HepG2 (cell line): Measurements from ENCODE around the gene USP7. TPM values are rescaled to one million over a fixed set of nuclear protein-coding genes. Genes with fewer than 3 reads are reported as not detected.
A peak's percentile ranks its signal among the peaks of the same experiment; 100 is the strongest.

Experiments used
- AKAP8 ChIP-seq: sonication (generic); formaldehyde crosslinking; IDR thresholded peaks from 2 replicates; pipeline ENCODE4 v1.5.1; 2020; ENCODE audit warnings: mild to moderate bottlenecking, missing genetic modification reagents
- ARNT ChIP-seq: fragments of 450-650 bp; IDR thresholded peaks from 2 replicates; pipeline ENCODE4 v1.6.1; 2017
- ETV6 ChIP-seq: sonication (generic); formaldehyde crosslinking; conservative IDR thresholded peaks from 2 replicates; pipeline ENCODE4 v1.4.0; 2020; ENCODE audit warnings: missing genetic modification reagents
- EZH2 ChIP-seq: conservative IDR thresholded peaks from 2 replicates; pipeline ENCODE4 v1.6.1; 2012; ENCODE audit warnings: mild to moderate bottlenecking, low read depth, low read length, moderate library complexity
- FLYWCH1 ChIP-seq: sonication (generic); formaldehyde crosslinking; IDR thresholded peaks from 2 replicates; pipeline ENCODE4 v1.8.1; 2023; ENCODE audit warnings: mild to moderate bottlenecking, missing genetic modification reagents
- HMG20A ChIP-seq: IDR thresholded peaks from 2 replicates; pipeline ENCODE4 v1.6.1; 2016; ENCODE audit warnings: borderline replicate concordance
- JUNB ChIP-seq: sonication (generic); formaldehyde crosslinking; IDR thresholded peaks from 2 replicates; pipeline ENCODE4 v1.8.0; 2022; ENCODE audit warnings: missing genetic modification reagents, mild to moderate bottlenecking, borderline replicate concordance
- JUND ChIP-seq: sonication (generic); formaldehyde crosslinking; IDR thresholded peaks from 2 replicates; pipeline ENCODE4 v1.8.0; 2022; ENCODE audit warnings: mild to moderate bottlenecking, missing genetic modification reagents
- MTA3 ChIP-seq: sonication (generic); formaldehyde crosslinking; IDR thresholded peaks from 2 replicates; pipeline ENCODE4 v1.4.0; 2020; ENCODE audit warnings: missing genetic modification reagents
- NFKB2 ChIP-seq: sonication (generic); formaldehyde crosslinking; IDR thresholded peaks from 2 replicates; pipeline ENCODE4 v1.4.0; 2020; ENCODE audit warnings: missing genetic modification reagents, borderline replicate concordance
- POGK ChIP-seq: sonication (generic); formaldehyde crosslinking; conservative IDR thresholded peaks from 2 replicates; pipeline ENCODE4 v1.8.0; 2022; ENCODE audit warnings: mild to moderate bottlenecking, moderate library complexity, missing genetic modification reagents
- RXRB ChIP-seq: IDR thresholded peaks from 2 replicates; pipeline ENCODE4 v1.6.1; 2016; ENCODE audit warnings: borderline replicate concordance, missing genetic modification reagents, missing compliant biosample characterization
- SIX4 ChIP-seq: sonication (generic); formaldehyde crosslinking; IDR thresholded peaks from 2 replicates; pipeline ENCODE4 v1.4.0; 2020; ENCODE audit warnings: missing genetic modification reagents
- SMYD3 ChIP-seq: sonication (generic); formaldehyde crosslinking; IDR thresholded peaks from 2 replicates; pipeline ENCODE4 v1.8.1; 2023; ENCODE audit warnings: mild to moderate bottlenecking, missing genetic modification reagents
- SOX5 ChIP-seq: IDR thresholded peaks from 2 replicates; pipeline ENCODE4 v1.6.1; 2016; ENCODE audit warnings: borderline replicate concordance
- TRIM24 ChIP-seq: sonication (generic); formaldehyde crosslinking; IDR thresholded peaks from 2 replicates; pipeline ENCODE4 v1.8.0; 2022; ENCODE audit warnings: mild to moderate bottlenecking, missing genetic modification reagents
- ZNF282 ChIP-seq: fragments of 450-650 bp; IDR thresholded peaks from 2 replicates; pipeline ENCODE4 v1.6.1; 2018; ENCODE audit not compliant: partially characterized antibody
- ZNF484 ChIP-seq: sonication (generic); formaldehyde crosslinking; IDR thresholded peaks from 2 replicates; pipeline ENCODE4 v1.5.1; 2020; ENCODE audit warnings: mild to moderate bottlenecking, low read depth, missing genetic modification reagents, borderline replicate concordance
- ZNF672 ChIP-seq: sonication (generic); formaldehyde crosslinking; IDR thresholded peaks from 2 replicates; pipeline ENCODE4 v1.8.1; 2022; ENCODE audit warnings: missing genetic modification reagents
- ZNF772 ChIP-seq: sonication (generic); formaldehyde crosslinking; IDR thresholded peaks from 2 replicates; pipeline ENCODE4 v1.5.0; 2020; ENCODE audit warnings: mild to moderate bottlenecking, missing genetic modification reagents
- ZNF879 ChIP-seq: sonication (generic); formaldehyde crosslinking; IDR thresholded peaks from 2 replicates; pipeline ENCODE4 v1.8.1; 2023; ENCODE audit warnings: missing genetic modification reagents
- ZSCAN9 ChIP-seq: IDR thresholded peaks from 2 replicates; pipeline ENCODE4 v1.6.1; 2016; ENCODE audit warnings: borderline replicate concordance
- polyA plus RNA-seq, 8 experiments: library from polyadenylated mRNA; depleted of rRNA in 3 of 8; stranded (reverse) in 7 of 8; unstranded in 1 of 8; fragments of >200 nt; fragmentation: Illumina TruSeq in 4 of 8; extraction: Trizol in 4 of 8; gene quantifications; 2 replicates each; pipeline versions ENCODE4 v1.2.1 to v1.2.3, GENCODE V29; 2011 to 2016; ENCODE audit warnings: low read depth in 4 of 8, missing spikeins in 1 of 8, mixed read lengths in 1 of 8; ENCODE audit not compliant: insufficient read depth in 1 of 8
- total RNA-seq, 5 experiments: library from RNA; depleted of rRNA; stranded (reverse); fragments of >200 nt; fragmentation: Illumina TruSeq; extraction: Trizol; gene quantifications; 2 replicates each; pipeline ENCODE4 v1.2.3, GENCODE V29; 2016; ENCODE audit warnings: low read depth in 1 of 5
- TF ChIP-seq, protein P1 (sequence below): sonication (generic); formaldehyde crosslinking; IDR thresholded peaks from 2 replicates; pipeline ENCODE4 v1.5.0; 2020; ENCODE audit warnings: missing genetic modification reagents
- TF ChIP-seq, protein P2 (sequence below): sonication (generic); formaldehyde crosslinking; IDR thresholded peaks from 2 replicates; pipeline ENCODE4 v1.5.0; 2020; ENCODE audit warnings: mild to moderate bottlenecking, missing genetic modification reagents

Gene USP7
- total and polyA plus RNA-seq, 2 of the 13 experiments (the other 11 are each of a cell fraction or from before 2014, with no cell fraction given) = 52.5 to 173 TPM

- TF ChIP-seq AKAP8 (no peak), ETV6 (CRISPR knock-in tag) (no peak), ZNF484 (CRISPR knock-in tag) (no peak), RXRB (CRISPR knock-in tag) (no peak), EZH2 (no peak), HMG20A (CRISPR knock-in tag) (no peak), SMYD3 (CRISPR knock-in tag) (no peak), TRIM24 (no peak), ARNT (no peak), MTA3 (CRISPR knock-in tag) (no peak), JUND (CRISPR knock-in tag) (no peak), SIX4 (CRISPR knock-in tag) (no peak), ZNF672 (CRISPR knock-in tag) (no peak), JUNB (CRISPR knock-in tag) (0 out of 2 replicates have a peak, but pooled peaks have one; percentile 39), NFKB2 (CRISPR knock-in tag) (peak; percentile 77; the same call in 1 of the 2 replicates), ZNF282 (no peak), ZNF879 (CRISPR knock-in tag) (no peak), SOX5 (CRISPR knock-in tag) (no peak), ZNF772 (peak; percentile 37; the same call in 1 of the 2 replicates), POGK (CRISPR knock-in tag) (no peak), ZSCAN9 (peak; percentile 50; the same call in 1 of the 2 replicates), FLYWCH1 (CRISPR knock-in tag) (no peak)
- TF ChIP-seq, protein P1, sequence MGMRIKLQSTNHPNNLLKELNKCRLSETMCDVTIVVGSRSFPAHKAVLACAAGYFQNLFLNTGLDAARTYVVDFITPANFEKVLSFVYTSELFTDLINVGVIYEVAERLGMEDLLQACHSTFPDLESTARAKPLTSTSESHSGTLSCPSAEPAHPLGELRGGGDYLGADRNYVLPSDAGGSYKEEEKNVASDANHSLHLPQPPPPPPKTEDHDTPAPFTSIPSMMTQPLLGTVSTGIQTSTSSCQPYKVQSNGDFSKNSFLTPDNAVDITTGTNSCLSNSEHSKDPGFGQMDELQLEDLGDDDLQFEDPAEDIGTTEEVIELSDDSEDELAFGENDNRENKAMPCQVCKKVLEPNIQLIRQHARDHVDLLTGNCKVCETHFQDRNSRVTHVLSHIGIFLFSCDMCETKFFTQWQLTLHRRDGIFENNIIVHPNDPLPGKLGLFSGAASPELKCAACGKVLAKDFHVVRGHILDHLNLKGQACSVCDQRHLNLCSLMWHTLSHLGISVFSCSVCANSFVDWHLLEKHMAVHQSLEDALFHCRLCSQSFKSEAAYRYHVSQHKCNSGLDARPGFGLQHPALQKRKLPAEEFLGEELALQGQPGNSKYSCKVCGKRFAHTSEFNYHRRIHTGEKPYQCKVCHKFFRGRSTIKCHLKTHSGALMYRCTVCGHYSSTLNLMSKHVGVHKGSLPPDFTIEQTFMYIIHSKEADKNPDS (CRISPR knock-in tag) = 0 out of 2 replicates have a peak, but pooled peaks have one; percentile 64
- TF ChIP-seq, protein P2, sequence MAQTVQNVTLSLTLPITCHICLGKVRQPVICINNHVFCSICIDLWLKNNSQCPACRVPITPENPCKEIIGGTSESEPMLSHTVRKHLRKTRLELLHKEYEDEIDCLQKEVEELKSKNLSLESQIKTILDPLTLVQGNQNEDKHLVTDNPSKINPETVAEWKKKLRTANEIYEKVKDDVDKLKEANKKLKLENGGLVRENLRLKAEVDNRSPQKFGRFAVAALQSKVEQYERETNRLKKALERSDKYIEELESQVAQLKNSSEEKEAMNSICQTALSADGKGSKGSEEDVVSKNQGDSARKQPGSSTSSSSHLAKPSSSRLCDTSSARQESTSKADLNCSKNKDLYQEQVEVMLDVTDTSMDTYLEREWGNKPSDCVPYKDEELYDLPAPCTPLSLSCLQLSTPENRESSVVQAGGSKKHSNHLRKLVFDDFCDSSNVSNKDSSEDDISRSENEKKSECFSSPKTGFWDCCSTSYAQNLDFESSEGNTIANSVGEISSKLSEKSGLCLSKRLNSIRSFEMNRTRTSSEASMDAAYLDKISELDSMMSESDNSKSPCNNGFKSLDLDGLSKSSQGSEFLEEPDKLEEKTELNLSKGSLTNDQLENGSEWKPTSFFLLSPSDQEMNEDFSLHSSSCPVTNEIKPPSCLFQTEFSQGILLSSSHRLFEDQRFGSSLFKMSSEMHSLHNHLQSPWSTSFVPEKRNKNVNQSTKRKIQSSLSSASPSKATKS = no peak
Observed at GRCh38 chr16:8962393-8963009, 1.2 kb downstream of the USP7 start (continued).
